ENCODE measurements around the gene FAM184B.

FAM184B gene
- 0 to 0.07 reads per million in 2 donors for total RNA-seq

- peak in 1 of 5 experiments; percentile 18 for DNase-seq
Observed at GRCh38 chr4:17781300-17782287, at the start of gene FAM184B. Gene FAM184B (minus strand): TSS chr4:17781621. CDS start chr4:17781299, 322 bp downstream.

- peak in 1 of 5 experiments; percentile 51 for DNase-seq
Observed at GRCh38 chr4:17823871-17824669, 42.6 kb upstream of the FAM184B start.

- peak in 2 of 5 experiments; percentile 16 to 76 for DNase-seq
Observed at GRCh38 chr4:17817027-17817426, 35.6 kb upstream of the FAM184B start.

GRCh38 chr4:17816142-17816541, 34.7 kb upstream of the FAM184B start:
- no peak for DNase-seq

- DNase-seq, result no peak
Observed at GRCh38 chr4:17814140-17814539, 32.7 kb upstream of the FAM184B start.

GRCh38 chr4:17812801-17813200, 31.4 kb upstream of the FAM184B start:
- no peak for DNase-seq

- peak in 1 of 5 experiments; percentile 30 for DNase-seq
Observed at GRCh38 chr4:17812125-17812524, 30.7 kb upstream of the FAM184B start.

- DNase-seq, result peak in 1 of 5 experiments; percentile 59
Observed at GRCh38 chr4:17811078-17811603, 29.7 kb upstream of the FAM184B start.

GRCh38 chr4:17810260-17811077, 29.0 kb upstream of the FAM184B start, which contains the start of the genes DCAF16 and NCAPG:
Gene DCAF16 (minus strand): TSS chr4:17810757. CDS start chr4:17804141, 6,616 bp downstream.
Gene NCAPG (plus strand): TSS chr4:17810979. CDS start chr4:17811078, 99 bp downstream.
- peak; percentile 95 to 99 (median 99) for DNase-seq

- DNase-seq, result peak in 3 of 5 experiments; percentile 9 to 22 (median 10)
Observed at GRCh38 chr4:17809667-17810066, 28.2 kb upstream of the FAM184B start.

GRCh38 chr4:17807446-17807845, 26.0 kb upstream of the FAM184B start:
- no peak for DNase-seq

GRCh38 chr4:17805580-17806155, 24.2 kb upstream of the FAM184B start:
- DNase-seq, result peak in 1 of 5 experiments; percentile 50

GRCh38 chr4:17797808-17798207, 16.4 kb upstream of the FAM184B start:
- peak in 1 of 5 experiments; percentile 25 for DNase-seq

- no peak for DNase-seq
Observed at GRCh38 chr4:17794730-17795129, 13.3 kb upstream of the FAM184B start.

- no peak for DNase-seq
Observed at GRCh38 chr4:17788956-17789355, 7.5 kb upstream of the FAM184B start.

GRCh38 chr4:17787315-17787714, 5.9 kb upstream of the FAM184B start:
- no peak for DNase-seq

- no peak for DNase-seq
Observed at GRCh38 chr4:17786567-17786966, 5.1 kb upstream of the FAM184B start.

GRCh38 chr4:17785858-17786257, 4.4 kb upstream of the FAM184B start:
- no peak for DNase-seq

- no peak for DNase-seq
Observed at GRCh38 chr4:17780501-17781299, 721 bp downstream of the FAM184B start.

- no peak for DNase-seq
Observed at GRCh38 chr4:17778431-17778830, 3.0 kb downstream of the FAM184B start.

All from T-helper 2 cell (primary cell).